Endothelial cell of umbilical vein (primary cell): ENCODE results near the gene PROCR. TPM values are rescaled to one million over a fixed set of nuclear protein-coding genes. Genes with fewer than 3 reads are reported as not detected.

Experiments used
- BruUV-seq: library from RNA; stranded (reverse); fragments of 400-500 nt; replicated peaks from 2 replicates; lab custom pipeline; 2021; lab: Mats Ljungman, UMichigan
- CTCF ChIA-PET: fragments of 300-600, 350-600 bp; sonication (Branson Sonifier 250); formaldehyde crosslinking; loops from one replicate; lab custom pipeline; 2021; ENCODE audit warnings: antibody characterized with exemption, inconsistent platforms; lab: Charles Lee
- POLR2A ChIA-PET: fragments of 300-600, 350-600 bp; sonication (Branson Sonifier 250); formaldehyde crosslinking; loops from one replicate; lab custom pipeline; 2021; ENCODE audit warnings: antibody characterized with exemption, inconsistent platforms; lab: Charles Lee
- DNase-seq: peaks from one replicate; pipeline ENCODE4 v3.0.0-alpha.2; 2011; ENCODE audit warnings: low read depth, low spot score
- FAIRE-seq: peaks from 2 replicates; lab custom pipeline; 2011; peaks lifted over from hg19 to GRCh38; lab: Jason Lieb, UNC
- H2AFZ ChIP-seq: 2 replicates; pipeline ENCODE4 v1.6.0; 2012; ENCODE audit warnings: low read depth, low read length, control low read depth, inconsistent platforms
- H3K27ac ChIP-seq: 2 replicates; pipeline ENCODE4 v1.5.1; 2011; ENCODE audit warnings: low read depth, mild to moderate bottlenecking, control low read depth, low read length, moderate library complexity; ENCODE audit not compliant: insufficient read depth
- H3K27me3 ChIP-seq, 2 experiments: 2 replicates each; pipeline versions ENCODE4 v1.6.0 to v1.6.1; 2011; ENCODE audit warnings: low read length in 2 of 2, mixed read lengths in 1 of 2; ENCODE audit not compliant: control insufficient read depth in 2 of 2, insufficient read depth in 2 of 2
- H3K36me3 ChIP-seq, 2 experiments: 2 replicates in 1 of 2; 3 replicates in 1 of 2; pipeline ENCODE4 v1.5.1; 2011; ENCODE audit warnings: low read length in 2 of 2, mild to moderate bottlenecking in 1 of 2, moderate library complexity in 1 of 2; ENCODE audit not compliant: control insufficient read depth in 2 of 2, insufficient read depth in 2 of 2; ENCODE audit errors: extremely low read depth in 1 of 2
- H3K4me1 ChIP-seq: 3 replicates; pipeline ENCODE4 v1.5.1; 2011; ENCODE audit warnings: mild to moderate bottlenecking, low read length; ENCODE audit not compliant: control insufficient read depth, insufficient read depth; ENCODE audit errors: extremely low read depth
- H3K4me2 ChIP-seq: 2 replicates; pipeline ENCODE4 v1.6.1; 2011; ENCODE audit warnings: low read length, control low read depth, mixed read lengths; ENCODE audit not compliant: insufficient read depth
- H3K4me3 ChIP-seq, 3 experiments: fragments of 200-600 bp in 1 of 3; sonication (generic), shearing (Covaris generic) in 1 of 3; replicated peaks in 1 of 3; 2 replicates each; pipeline ENCODE4 v1.5.1; 2011 to 2016; ENCODE audit warnings: control low read depth in 3 of 3, low read length in 3 of 3, mild to moderate bottlenecking in 2 of 3, inconsistent platforms in 1 of 3, low read depth in 1 of 3, moderate library complexity in 1 of 3; ENCODE audit not compliant: insufficient read depth in 1 of 3
- H3K79me2 ChIP-seq: 2 replicates; pipeline ENCODE4 v1.6.0; 2012; ENCODE audit warnings: low read length, inconsistent platforms; ENCODE audit not compliant: control insufficient read depth, insufficient read depth
- H3K9ac ChIP-seq: replicated peaks from 2 replicates; pipeline ENCODE3; 2011; ENCODE audit warnings: low read length, control low read depth; ENCODE audit not compliant: insufficient read depth; ENCODE audit errors: extremely low read depth
- H3K9me1 ChIP-seq: replicated peaks from 3 replicates; pipeline ENCODE4 v1.6.0; 2011; ENCODE audit warnings: mild to moderate bottlenecking, low read length; ENCODE audit not compliant: control insufficient read depth, insufficient read depth; ENCODE audit errors: extremely low read depth
- H3K9me3 ChIP-seq: replicated peaks from 2 replicates; pipeline ENCODE4 v1.5.1; 2012; ENCODE audit warnings: low read length, inconsistent platforms; ENCODE audit not compliant: control insufficient read depth, insufficient read depth
- H4K20me1 ChIP-seq: replicated peaks from 2 replicates; pipeline ENCODE3; 2011; ENCODE audit warnings: mild to moderate bottlenecking, low read length; ENCODE audit not compliant: control insufficient read depth, insufficient read depth; ENCODE audit errors: extremely low read depth
- EZH2 ChIP-seq: IDR thresholded peaks from 2 replicates; pipeline ENCODE4 v1.6.1; 2012; ENCODE audit warnings: borderline replicate concordance, low read depth, mild to moderate bottlenecking, moderate library complexity, low read length, inconsistent platforms; ENCODE audit not compliant: severe bottlenecking
- FOS ChIP-seq: IDR thresholded peaks from 2 replicates; pipeline ENCODE4 v1.6.1; 2011; ENCODE audit warnings: mild to moderate bottlenecking, low read length, moderate library complexity, borderline replicate concordance; ENCODE audit not compliant: insufficient read depth
- GATA2 ChIP-seq: IDR thresholded peaks from 2 replicates; pipeline ENCODE4 v1.7.0; 2011; ENCODE audit warnings: low read depth, mild to moderate bottlenecking, moderate library complexity, mixed read lengths, low read length; ENCODE audit not compliant: insufficient read length, insufficient read depth
- MYC ChIP-seq: IDR thresholded peaks from one replicate; pipeline ENCODE4 v1.6.1; 2011; ENCODE audit warnings: mild to moderate bottlenecking, low read depth, low read length
- POLR2A ChIP-seq: IDR thresholded peaks from 2 replicates; pipeline ENCODE4 v1.6.1; 2012; ENCODE audit warnings: low read depth, mild to moderate bottlenecking, control low read depth, low read length
- POLR2AphosphoS5 ChIP-seq: IDR thresholded peaks from 2 replicates; pipeline ENCODE4 v1.6.1; 2012; ENCODE audit warnings: low read depth, mild to moderate bottlenecking, control low read depth, low read length, moderate library complexity; ENCODE audit not compliant: insufficient read depth
- dilution Hi-C: fragments of 300-500 bp; cut with MboI; formaldehyde crosslinking; loops from one replicate; pipeline ENCODE4 v1.15.0; 2019; ENCODE audit warnings: low sequenced_read_pairs; ENCODE audit not compliant: extremely low pct_ligation_motif_present
- intact Hi-C: fragments of 100-400 bp; cut with micrococcal nuclease; formaldehyde crosslinking; loops from one replicate; pipeline ENCODE4 v1.10.0; 2022
- polyA plus RNA-seq, 4 experiments: library from polyadenylated mRNA; depleted of rRNA in 3 of 4; stranded (reverse) in 3 of 4; unstranded in 1 of 4; fragments of >200 nt; gene quantifications; 2 replicates each; pipeline versions ENCODE4 v1.2.1 to v1.2.3, GENCODE V29; 2011 to 2012; ENCODE audit warnings: missing spikeins in 1 of 4
- total RNA-seq: library from RNA; stranded (reverse); gene quantifications from 2 replicates; pipeline ENCODE4 v1.2.3, GENCODE V29; 2021
- TF ChIP-seq, protein P1 (sequence below): IDR thresholded peaks from 2 replicates; pipeline ENCODE4 v1.6.1; 2011; ENCODE audit not compliant: insufficient read depth, insufficient read length

PROCR gene
- total and polyA plus RNA-seq, 2 donors (not counting 3 experiments of a cell fraction or from before 2014, with no cell fraction given), result 251 to 376 TPM

DNA sequence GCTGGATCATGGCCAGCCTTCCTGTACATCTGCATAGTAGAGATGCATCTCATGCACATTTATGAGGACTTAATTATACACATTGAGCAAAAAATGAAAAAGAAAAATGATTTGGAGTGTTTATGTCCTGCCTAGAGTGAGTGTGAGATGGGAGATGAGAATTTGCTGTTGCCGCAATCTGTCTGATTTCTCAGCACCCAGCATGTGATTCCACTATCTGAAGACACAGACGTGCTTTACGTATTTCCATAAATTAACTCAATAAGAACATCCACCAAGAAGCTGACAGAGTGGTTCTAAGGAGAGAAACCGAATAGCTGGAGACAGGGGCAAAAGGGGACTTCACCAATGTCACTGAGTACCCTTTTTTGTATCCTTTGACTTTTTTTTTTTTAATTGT, 39.9 kb upstream of the PROCR start:
- intact Hi-C loops, result no loop called here
- Histone ChIP-seq H3K4me1 (peaks cover 48% of the 10 kb centered on the region), H3K79me2 (no peaks in the 10 kb centered on the region), H2AFZ (no peak overlapping the region), H3K27ac (no peak overlapping the region), H4K20me1 (no peaks in the 10 kb centered on the region), H3K4me2 (no peak overlapping the region), H3K9me3 (no peaks in the 10 kb centered on the region), H3K9ac (no peak overlapping the region), H3K9me1 (no peaks in the 10 kb centered on the region), H3K27me3 (no peaks in the 10 kb centered on the region), H3K36me3 (peaks cover 2 to 9% of the 10 kb centered on the region in 2 experiments), H3K4me3 (no peak overlapping the region)
- ChIA-PET POLR2A (no interaction called here), CTCF (interaction anchor here (1.0 to 4.8 kb wide), 2 partner anchors 13 to 36 kb away, joined by 4 to 59 read pairs; no protein-coding TSS in a partner anchor)
- FAIRE-seq, result peak; percentile 12
- no peak for DNase-seq
- TF ChIP-seq MYC, result no peak
- no peak for TF ChIP-seq POLR2A
- no peak for TF ChIP-seq EZH2
- TF ChIP-seq, protein P1, sequence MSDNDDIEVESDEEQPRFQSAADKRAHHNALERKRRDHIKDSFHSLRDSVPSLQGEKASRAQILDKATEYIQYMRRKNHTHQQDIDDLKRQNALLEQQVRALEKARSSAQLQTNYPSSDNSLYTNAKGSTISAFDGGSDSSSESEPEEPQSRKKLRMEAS, result no peak
- TF ChIP-seq GATA2, result no peak
- no peak for TF ChIP-seq POLR2AphosphoS5
- BruUV-seq, result no TSS peak
- dilution Hi-C loops, result no loop called here

DNA sequence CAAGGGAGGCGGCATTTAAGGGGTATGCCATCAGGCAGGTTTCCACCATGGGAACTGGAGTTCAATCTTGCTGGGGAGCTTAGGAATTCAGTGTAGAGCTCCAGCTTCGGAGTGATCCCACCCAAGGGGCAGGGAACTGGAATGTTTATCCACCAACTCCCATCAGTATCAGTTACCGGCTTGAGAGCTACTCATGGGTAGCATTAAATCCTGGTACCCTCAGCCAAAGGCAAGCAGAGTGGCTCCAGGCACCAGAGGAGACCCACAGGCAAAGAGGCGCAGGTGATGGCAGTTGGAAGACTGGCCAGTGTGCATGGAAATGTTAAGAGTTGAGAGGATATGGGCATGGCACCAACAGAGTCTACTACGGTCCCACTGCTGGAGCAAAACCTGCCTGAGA, 38.8 kb upstream of the PROCR start:
- Histone ChIP-seq H3K9me1 (no peaks in the 10 kb centered on the region), H3K79me2 (no peaks in the 10 kb centered on the region), H3K9me3 (no peaks in the 10 kb centered on the region), H3K27me3 (no peaks in the 10 kb centered on the region), H3K36me3 (peaks cover 9 to 16% of the 10 kb centered on the region in 2 experiments), H3K4me2 (no peak overlapping the region), H3K9ac (no peak overlapping the region), H3K4me1 (peaks cover 49% of the 10 kb centered on the region), H3K27ac (peak overlapping the region; percentile 2), H3K4me3 (no peak overlapping the region), H2AFZ (no peak overlapping the region), H4K20me1 (no peaks in the 10 kb centered on the region)
- POLR2A ChIA-PET, result no interaction called here
- TF ChIP-seq POLR2A (no peak), FOS (no peak), EZH2 (no peak)
- intact Hi-C loops (no loop called here), dilution Hi-C loops (no loop called here)
- no peak for DNase-seq
- FAIRE-seq, result no peak
- CTCF ChIA-PET, result interaction anchor here (1.0 to 4.8 kb wide), 2 partner anchors 12 to 37 kb away, joined by 4 to 59 read pairs; no protein-coding TSS in a partner anchor
- no TSS peak for BruUV-seq
